IMR-90 (cell line): ENCODE measurements around the gene ZBP1. TPM values are rescaled to one million over a fixed set of nuclear protein-coding genes. Genes with fewer than 3 reads are reported as not detected.
A peak's percentile ranks its signal among the peaks of the same experiment; 100 is the strongest.

Experiments
- ATAC-seq: fragments of 200-7000 bp; cut with Tn5 transposase; 2 replicates; pipeline ENCODE4 v1.9.1; 2020; ENCODE audit warnings: low read depth, mild to moderate bottlenecking, moderate library complexity
- BruUV-seq: library from RNA; stranded (reverse); fragments of 400-500 nt; replicated peaks from 2 replicates; lab custom pipeline; 2021; lab: Mats Ljungman, UMichigan
- CTCF ChIA-PET: fragments of 300-600 bp; formaldehyde crosslinking; extraction: SDS; loops from one replicate; lab custom pipeline; 2021; ENCODE audit warnings: antibody characterized with exemption; lab: Yijun Ruan, JAX
- POLR2A ChIA-PET: fragments of 300-600 bp; sonication (Branson Sonifier 250); formaldehyde crosslinking; loops from one replicate; lab custom pipeline; 2022; ENCODE audit warnings: antibody characterized with exemption; ENCODE audit not compliant: unreplicated experiment; lab: Charles Lee
- DNase-seq: peaks from one replicate; pipeline ENCODE4 v3.0.0; 2013
- H2AFZ ChIP-seq: replicated peaks from 2 replicates; pipeline ENCODE3; 2013; ENCODE audit warnings: low read length, mild to moderate bottlenecking; ENCODE audit not compliant: poor library complexity
- H2AK5ac ChIP-seq: 2 replicates; pipeline ENCODE4 v1.6.1; 2013; ENCODE audit warnings: low read depth, low read length, inconsistent platforms
- H2AK9ac ChIP-seq: replicated peaks from 2 replicates; pipeline ENCODE3; 2013; ENCODE audit warnings: mild to moderate bottlenecking, low read depth, low read length, moderate library complexity; ENCODE audit not compliant: poor library complexity
- H2BK120ac ChIP-seq: 2 replicates; pipeline ENCODE4 v1.6.1; 2013; ENCODE audit warnings: low read depth, low read length, inconsistent platforms
- H2BK15ac ChIP-seq: 3 replicates; pipeline ENCODE4 v1.6.1; 2013; ENCODE audit warnings: low read depth, low read length, inconsistent platforms
- H2BK20ac ChIP-seq: 2 replicates; pipeline ENCODE4 v1.6.1; 2013; ENCODE audit warnings: low read depth, mild to moderate bottlenecking, inconsistent platforms, low read length, moderate library complexity
- H2BK5ac ChIP-seq: 2 replicates; pipeline ENCODE4 v1.6.1; 2013; ENCODE audit warnings: mild to moderate bottlenecking, low read depth, low read length, inconsistent platforms; ENCODE audit not compliant: poor library complexity, severe bottlenecking
- H3K14ac ChIP-seq: replicated peaks from 2 replicates; pipeline ENCODE4 v1.6.1; 2013; ENCODE audit warnings: low read depth, low read length, inconsistent platforms
- H3K18ac ChIP-seq: 2 replicates; pipeline ENCODE4 v1.6.1; 2013; ENCODE audit warnings: low read depth, low read length, control low read depth
- H3K23ac ChIP-seq: 2 replicates; pipeline ENCODE4 v1.6.1; 2013; ENCODE audit warnings: low read depth, low read length, inconsistent platforms
- H3K27ac ChIP-seq: 2 replicates; pipeline ENCODE4 v1.5.1; 2013; ENCODE audit warnings: mild to moderate bottlenecking, control low read depth, low read length; ENCODE audit not compliant: insufficient read depth
- H3K27me3 ChIP-seq: 2 replicates; pipeline ENCODE4 v1.6.1; 2013; ENCODE audit warnings: low read length; ENCODE audit not compliant: control insufficient read depth, insufficient read depth
- H3K36me3 ChIP-seq: 2 replicates; pipeline ENCODE4 v1.6.1; 2013; ENCODE audit warnings: low read length, mixed read lengths; ENCODE audit not compliant: control insufficient read depth, insufficient read depth
- H3K4ac ChIP-seq: 2 replicates; pipeline ENCODE4 v1.6.1; 2013; ENCODE audit warnings: low read depth, low read length, inconsistent platforms
- H3K4me1 ChIP-seq: 2 replicates; pipeline ENCODE4 v1.6.1; 2013; ENCODE audit warnings: low read length, mixed read lengths; ENCODE audit not compliant: control insufficient read depth, insufficient read depth
- H3K4me2 ChIP-seq: 2 replicates; pipeline ENCODE4 v1.6.1; 2013; ENCODE audit warnings: low read depth, mild to moderate bottlenecking, control low read depth, low read length, moderate library complexity
- H3K4me3 ChIP-seq: 2 replicates; pipeline ENCODE4 v1.5.1; 2013; ENCODE audit warnings: low read depth, mild to moderate bottlenecking, control low read depth, low read length, moderate library complexity; ENCODE audit not compliant: insufficient read depth
- H3K56ac ChIP-seq: 2 replicates; pipeline ENCODE4 v1.6.1; 2013; ENCODE audit warnings: low read length, inconsistent platforms; ENCODE audit not compliant: insufficient read depth; ENCODE audit errors: extremely low read depth
- H3K79me1 ChIP-seq, 2 experiments: 2 replicates each; pipeline ENCODE4 v1.6.1; 2013; ENCODE audit warnings: low read length in 2 of 2, inconsistent platforms in 1 of 2, low read depth in 1 of 2
- H3K9ac ChIP-seq: 2 replicates; pipeline ENCODE4 v1.6.1; 2013; ENCODE audit warnings: low read depth, low read length, control low read depth
- H3K9me1 ChIP-seq: 2 replicates; pipeline ENCODE4 v1.6.1; 2013; ENCODE audit warnings: low read length, inconsistent platforms; ENCODE audit not compliant: insufficient read depth
- H3K9me3 ChIP-seq: 2 replicates; pipeline ENCODE4 v1.6.1; 2013; ENCODE audit warnings: low read length; ENCODE audit not compliant: control insufficient read depth, insufficient read depth
- H4K20me1 ChIP-seq: 2 replicates; pipeline ENCODE4 v1.6.1; 2013; ENCODE audit warnings: low read length, inconsistent platforms; ENCODE audit not compliant: insufficient read depth
- H4K5ac ChIP-seq: 2 replicates; pipeline ENCODE4 v1.6.1; 2013; ENCODE audit warnings: mild to moderate bottlenecking, low read depth, low read length, control low read depth
- H4K8ac ChIP-seq, 2 experiments: 2 replicates each; pipeline ENCODE4 v1.6.1; 2013; ENCODE audit warnings: low read depth in 2 of 2, low read length in 2 of 2, control low read depth in 1 of 2, inconsistent platforms in 1 of 2
- H4K91ac ChIP-seq: 2 replicates; pipeline ENCODE4 v1.6.1; 2013; ENCODE audit warnings: low read depth, low read length, inconsistent platforms; ENCODE audit not compliant: insufficient read depth
- BHLHE40 ChIP-seq: fragments of 150-350 bp; IDR thresholded peaks from 2 replicates; pipeline ENCODE4 v1.6.1; 2016; ENCODE audit warnings: mild to moderate bottlenecking, low read depth, low read length
- CHD1 ChIP-seq: IDR thresholded peaks from 2 replicates; pipeline ENCODE4 v1.6.1; 2012; ENCODE audit warnings: low read depth, low read length, improper control_type of control experiment
- CTCF ChIP-seq: conservative IDR thresholded peaks from 2 replicates; pipeline ENCODE4 v1.5.1; 2012; ENCODE audit warnings: mild to moderate bottlenecking, low read depth, low read length, improper control_type of control experiment
- MAFK ChIP-seq: IDR thresholded peaks from 2 replicates; pipeline ENCODE4 v1.6.1; 2012; ENCODE audit warnings: low read depth, low read length, improper control_type of control experiment
- MAZ ChIP-seq: IDR thresholded peaks from 2 replicates; pipeline ENCODE4 v1.6.1; 2012; ENCODE audit warnings: low read depth, mild to moderate bottlenecking, low read length, improper control_type of control experiment, moderate library complexity, borderline replicate concordance
- MXI1 ChIP-seq: IDR thresholded peaks from 2 replicates; pipeline ENCODE4 v1.6.1; 2012; ENCODE audit warnings: low read depth, mild to moderate bottlenecking, low read length, moderate library complexity, borderline replicate concordance
- POLR2A ChIP-seq: IDR thresholded peaks from 2 replicates; pipeline ENCODE4 v1.6.1; 2012; ENCODE audit warnings: mild to moderate bottlenecking, low read depth, low read length
- RCOR1 ChIP-seq: IDR thresholded peaks from 2 replicates; pipeline ENCODE4 v1.6.1; 2012; ENCODE audit warnings: mild to moderate bottlenecking, low read length, improper control_type of control experiment; ENCODE audit not compliant: insufficient replicate concordance
- SMC3 ChIP-seq: fragments of 150-350 bp; IDR thresholded peaks from 2 replicates; pipeline ENCODE4 v1.6.1; 2016; ENCODE audit warnings: low read depth, mild to moderate bottlenecking, antibody characterized with exemption, low read length, moderate library complexity
- USF2 ChIP-seq: fragments of 150-350 bp; IDR thresholded peaks from 2 replicates; pipeline ENCODE4 v1.6.1; 2017; ENCODE audit warnings: mild to moderate bottlenecking, antibody characterized with exemption, low read length, low read depth
- WGBS, 2 experiments: methylation state at CpG; one replicate each; pipeline versions ENCODE4 v1.1.5 to v1.1.7; 2013; ENCODE audit warnings: missing lambda C conversion rate in 2 of 2; ENCODE audit not compliant: insufficient read length in 1 of 2; ENCODE audit errors: extremely low coverage in 2 of 2; 5-methylcytosine and 5-hydroxymethylcytosine counted together
- dilution Hi-C: fragments of 300-500 bp; cut with HindIII; formaldehyde crosslinking; loops from one replicate; pipeline ENCODE4 v1.14.3; 2018; ENCODE audit warnings: low sequenced_read_pairs; ENCODE audit not compliant: unreplicated experiment
- in situ Hi-C: fragments of 300-500 bp; cut with MboI; formaldehyde crosslinking; loops from 3 replicates; pipeline ENCODE4 v1.14.3; 2019; ENCODE audit warnings: low sequenced_read_pairs, inconsistent platforms, mixed read lengths
- intact Hi-C: fragments of 100-400 bp; cut with micrococcal nuclease; formaldehyde crosslinking; loops from 2 replicates; pipeline ENCODE4 v1.10.0; 2022
- polyA plus RNA-seq, 3 experiments: library from polyadenylated mRNA; depleted of rRNA; stranded (reverse); fragments of >200 nt; gene quantifications; 2 replicates each; pipeline ENCODE4 v1.2.3, GENCODE V29; 2012; ENCODE audit warnings: low replicate concordance in 1 of 3
- total RNA-seq: library from RNA; depleted of rRNA; stranded (reverse); fragments of >200 nt; gene quantifications from 2 replicates; pipeline ENCODE4 v1.2.3, GENCODE V29; 2012

ZBP1 gene
- total and polyA plus RNA-seq, 2 of the 4 experiments (the other 2 are of a cell fraction): not detected

- no peak for TF ChIP-seq SMC3
- no peak for TF ChIP-seq BHLHE40
These were observed 36.7 kb downstream of the ZBP1 start (continued) for GRCh38 chr20:57583289-57584257.

- H3K9ac ChIP-seq: 0 out of 2 replicates have a peak overlapping the region, but pooled peaks have one; percentile 15
- H2AK9ac ChIP-seq: peak overlapping the region; percentile 21
- no peaks in the 10 kb centered on the region for H3K36me3 ChIP-seq
- H3K4me1 ChIP-seq: peaks cover 11% of the 10 kb centered on the region
- peak overlapping the region; percentile 82 for H3K4me2 ChIP-seq
- H3K79me1 ChIP-seq: no peaks in the 10 kb centered on the region
- CTCF ChIA-PET: interaction anchor here (0.6 kb wide), 1 partner anchor 29 kb away, joined by 3 read pairs; no protein-coding TSS in a partner anchor
- H2BK15ac ChIP-seq: no peak overlapping the region
- H3K56ac ChIP-seq: no peak overlapping the region
- H2AK5ac ChIP-seq: no peak overlapping the region
- H3K23ac ChIP-seq: no peak overlapping the region
- H3K18ac ChIP-seq: no peak overlapping the region
- no peak for TF ChIP-seq MXI1
- TF ChIP-seq MAZ: peak; percentile 31; the same call in 1 of the 2 replicates
- TF ChIP-seq CTCF: peak; percentile 36; the same call in 1 of the 2 replicates
- TF ChIP-seq RCOR1: no peak
- TF ChIP-seq MAFK: no peak
- peak; percentile 43; the same call in 1 of the 2 replicates for TF ChIP-seq BHLHE40
- TF ChIP-seq USF2: peak; percentile 48; the same call in 1 of the 2 replicates
- no peak for TF ChIP-seq POLR2A
- TF ChIP-seq CHD1: no peak
- peak overlapping the region; percentile 1; the same call in 1 of the 2 replicates for H3K4me3 ChIP-seq
- dilution Hi-C loops (no loop called here), in situ Hi-C loops (no loop called here), intact Hi-C loops (no loop called here)
- DNase-seq (peak; percentile 64), ATAC-seq (peak; percentile 90)
- peaks cover 31% of the 10 kb centered on the region for H3K27me3 ChIP-seq
- H3K27ac ChIP-seq: no peak overlapping the region
- H3K9me3 ChIP-seq: peaks cover 3% of the 10 kb centered on the region
- peak overlapping the region; percentile 34 for H2AFZ ChIP-seq
- H3K9me1 ChIP-seq: no peaks in the 10 kb centered on the region; the same call in 1 of the 2 replicates
- no peak overlapping the region for H3K14ac ChIP-seq
- H2BK120ac ChIP-seq: no peak overlapping the region
- H2BK20ac ChIP-seq: no peak overlapping the region
- no CpG with 5 or more reads among the region's 21 CpGs for WGBS, 2 experiments
- H4K8ac ChIP-seq: no peak overlapping the region; a peak in 2 of 4 replicates
- H2BK5ac ChIP-seq: no peak overlapping the region
- POLR2A ChIA-PET: no interaction called here
- H3K4ac ChIP-seq: no peak overlapping the region
- BruUV-seq: no TSS peak
- H4K5ac ChIP-seq: peak overlapping the region; percentile 2; the same call in 1 of the 2 replicates
- H4K20me1 ChIP-seq: no peaks in the 10 kb centered on the region
- H4K91ac ChIP-seq: no peak overlapping the region
These were observed 37.6 kb downstream of the ZBP1 start for GRCh38 chr20:57582432-57583288.
